GM18868 (cell line): Measurements from ENCODE around the gene TCF4.
A peak's percentile ranks its signal among the peaks of the same experiment; 100 is the strongest.

Experiments
- ATAC-seq: cut with Tn5 transposase; IDR thresholded peaks from one replicate; pipeline ENCODE4 v1.9.1; 2021; ENCODE audit warnings: mild to moderate bottlenecking, moderate library complexity; ENCODE audit not compliant: unreplicated experiment

Gene TCF4

DNA sequence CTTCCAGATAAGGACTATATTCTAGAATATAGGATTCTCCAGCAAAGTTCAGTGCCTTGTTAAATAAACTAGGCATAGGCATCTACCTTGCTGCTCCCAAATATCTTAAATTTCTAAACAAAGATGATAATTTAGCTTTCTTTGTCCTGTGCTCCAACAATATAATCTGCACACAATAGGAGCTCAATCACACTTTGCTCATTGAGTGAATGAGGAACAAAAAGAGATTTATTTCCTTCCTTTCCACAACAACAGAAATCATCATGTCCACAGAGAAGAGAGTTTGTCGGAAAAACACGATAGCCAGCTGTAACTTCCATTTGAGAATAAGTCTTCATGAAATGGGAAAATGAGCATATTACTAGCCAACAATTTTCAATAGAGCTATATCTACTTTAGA lies 256.7 kb downstream of the TCF4 start:
- no peak for ATAC-seq

DNA sequence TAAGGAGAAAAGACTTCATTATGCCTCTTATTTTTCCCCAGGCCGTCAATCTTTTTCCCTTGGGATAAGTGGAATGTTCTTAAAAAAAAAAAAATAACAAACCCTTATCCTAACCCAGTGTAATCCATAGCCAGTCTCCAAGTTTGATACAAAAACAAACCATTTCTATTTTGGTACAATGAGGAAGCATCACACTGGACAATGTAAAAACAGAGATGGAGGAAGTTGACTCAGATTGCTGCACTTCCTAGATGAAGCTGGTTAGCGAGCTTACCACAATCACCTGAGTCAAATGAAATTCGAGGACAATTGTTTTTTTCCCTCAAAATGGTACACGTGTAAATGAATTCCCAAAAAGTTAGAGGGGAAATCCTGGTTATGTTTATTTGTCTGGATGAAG lies 259.7 kb downstream of the TCF4 start:
- no peak for ATAC-seq

DNA sequence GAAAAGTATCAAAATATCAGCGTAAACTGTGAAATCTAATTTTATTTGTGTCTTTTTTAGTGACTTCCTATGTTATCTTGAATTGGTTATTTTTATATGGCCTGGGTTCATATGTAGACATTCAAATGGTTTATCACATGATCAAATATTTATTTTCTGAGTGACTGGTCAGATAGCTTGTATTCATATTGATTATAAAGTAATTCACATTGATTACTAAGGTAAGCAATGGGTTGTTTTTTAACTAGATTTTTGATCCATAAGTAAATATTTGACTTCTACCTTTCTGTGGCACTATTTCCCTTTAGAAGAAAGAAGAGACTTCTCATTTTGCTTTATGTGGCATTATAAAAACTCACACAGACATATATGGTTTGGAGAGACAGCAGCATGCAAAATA lies 260.5 kb downstream of the TCF4 start:
- ATAC-seq: no peak

DNA sequence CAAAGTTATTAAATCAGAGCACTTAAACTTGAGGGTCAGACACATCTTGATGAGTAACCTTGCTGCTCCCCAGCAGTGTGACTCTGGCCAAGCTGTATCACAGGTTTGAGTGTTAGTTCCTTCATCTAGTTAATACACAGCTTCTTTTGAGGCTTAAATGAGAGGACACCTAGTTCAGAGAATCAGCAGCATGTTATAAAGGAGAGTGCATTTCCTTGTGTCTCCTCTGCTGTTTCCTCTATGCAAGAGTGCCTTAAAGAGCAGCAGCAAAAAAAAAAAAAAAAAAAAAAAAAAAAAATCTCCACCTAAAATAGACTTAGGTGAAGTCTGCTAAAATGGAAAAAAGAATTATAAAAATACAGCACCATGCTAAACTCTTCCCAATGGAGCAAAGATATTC lies 261.9 kb downstream of the TCF4 start:
- no peak for ATAC-seq

DNA sequence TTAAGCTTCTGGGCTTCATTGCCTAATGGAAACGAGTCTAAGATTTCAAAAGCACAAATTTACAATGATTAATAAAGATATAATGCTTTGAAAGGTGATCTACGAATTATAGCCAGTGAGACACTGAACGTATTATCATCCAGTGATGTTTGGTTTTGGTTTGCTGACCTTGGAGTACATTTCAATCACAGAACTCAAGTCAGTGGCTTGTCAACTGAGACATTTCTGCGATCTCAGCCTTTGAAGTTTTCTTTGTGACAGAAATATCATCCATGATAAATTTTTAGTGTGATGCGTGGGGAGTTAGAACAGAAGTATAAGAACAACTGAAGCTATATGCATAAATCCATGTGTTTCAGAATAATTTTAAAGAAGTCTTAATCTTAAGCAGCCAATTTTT lies 263.8 kb downstream of the TCF4 start:
- ATAC-seq: no peak

DNA sequence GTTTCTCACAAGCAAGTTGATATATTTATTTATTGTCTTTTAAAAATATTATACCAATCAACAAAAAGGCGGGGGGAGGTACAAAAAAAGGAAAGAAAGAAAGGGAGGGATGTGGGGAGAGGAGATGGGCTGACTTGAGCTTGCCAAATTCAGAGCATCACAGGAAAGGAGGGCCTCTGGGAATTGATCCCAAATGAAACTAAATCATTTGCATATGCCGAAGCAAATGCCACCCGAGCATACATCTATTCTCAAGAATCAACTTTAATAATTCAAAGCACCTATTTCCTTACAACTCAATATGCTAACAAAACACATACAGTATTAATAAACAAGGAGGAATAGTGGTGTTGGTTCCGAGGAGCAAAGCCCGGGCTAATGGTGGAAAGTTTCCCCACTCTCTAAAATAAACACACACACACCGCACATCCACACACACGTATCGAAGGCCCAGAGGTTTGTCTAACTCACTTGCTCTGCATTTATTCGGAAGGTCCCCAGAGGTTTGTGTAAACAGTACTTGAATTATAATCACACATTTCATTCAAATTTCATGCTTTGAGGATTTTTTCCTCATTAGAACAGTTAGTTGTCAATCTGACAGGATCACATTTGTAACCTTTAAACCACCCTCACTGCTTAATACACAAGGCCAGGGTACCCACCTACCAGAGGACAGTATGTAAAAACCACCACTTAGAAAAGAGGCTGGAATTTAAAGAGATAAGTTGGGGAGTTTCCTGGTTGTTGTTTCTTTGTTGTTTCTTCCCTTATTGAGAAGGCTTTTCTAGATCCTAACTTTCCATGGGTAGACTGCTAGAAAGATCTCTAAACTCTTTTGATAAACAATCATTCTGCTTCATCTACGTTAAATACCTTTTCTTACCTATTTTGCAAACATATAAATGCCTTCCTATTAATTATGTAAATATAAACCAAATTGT lies 264.7 kb downstream of the TCF4 start:
- no peak for ATAC-seq

DNA sequence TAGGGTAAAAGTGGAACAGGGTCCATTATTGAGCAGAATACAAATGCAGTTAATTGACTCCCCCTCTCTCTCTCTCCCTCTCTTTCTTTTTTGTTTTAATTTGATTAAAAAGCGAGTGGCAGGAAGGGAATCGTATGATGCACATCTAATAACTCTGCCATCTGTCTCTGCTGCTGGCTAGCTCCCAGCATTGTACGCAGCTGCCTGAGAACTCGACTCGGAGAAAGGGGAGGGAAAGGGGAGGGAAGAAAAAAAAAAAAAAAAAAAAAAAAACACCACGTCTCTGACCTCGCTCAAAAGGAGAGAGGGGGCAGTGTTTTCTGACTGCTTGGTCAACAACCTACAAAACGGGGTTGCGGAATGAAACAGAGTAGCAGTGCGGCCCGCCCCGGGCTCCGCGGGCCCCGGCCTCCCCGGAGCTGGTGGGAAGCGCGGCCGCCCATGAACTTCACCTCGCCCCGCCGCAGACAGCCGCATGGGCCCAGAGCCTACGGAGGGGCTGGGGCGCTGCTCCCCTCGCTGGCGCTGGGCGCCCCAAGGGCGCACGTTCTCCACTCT lies 265.7 kb downstream of the TCF4 start:
- peak; percentile 52 for ATAC-seq

DNA sequence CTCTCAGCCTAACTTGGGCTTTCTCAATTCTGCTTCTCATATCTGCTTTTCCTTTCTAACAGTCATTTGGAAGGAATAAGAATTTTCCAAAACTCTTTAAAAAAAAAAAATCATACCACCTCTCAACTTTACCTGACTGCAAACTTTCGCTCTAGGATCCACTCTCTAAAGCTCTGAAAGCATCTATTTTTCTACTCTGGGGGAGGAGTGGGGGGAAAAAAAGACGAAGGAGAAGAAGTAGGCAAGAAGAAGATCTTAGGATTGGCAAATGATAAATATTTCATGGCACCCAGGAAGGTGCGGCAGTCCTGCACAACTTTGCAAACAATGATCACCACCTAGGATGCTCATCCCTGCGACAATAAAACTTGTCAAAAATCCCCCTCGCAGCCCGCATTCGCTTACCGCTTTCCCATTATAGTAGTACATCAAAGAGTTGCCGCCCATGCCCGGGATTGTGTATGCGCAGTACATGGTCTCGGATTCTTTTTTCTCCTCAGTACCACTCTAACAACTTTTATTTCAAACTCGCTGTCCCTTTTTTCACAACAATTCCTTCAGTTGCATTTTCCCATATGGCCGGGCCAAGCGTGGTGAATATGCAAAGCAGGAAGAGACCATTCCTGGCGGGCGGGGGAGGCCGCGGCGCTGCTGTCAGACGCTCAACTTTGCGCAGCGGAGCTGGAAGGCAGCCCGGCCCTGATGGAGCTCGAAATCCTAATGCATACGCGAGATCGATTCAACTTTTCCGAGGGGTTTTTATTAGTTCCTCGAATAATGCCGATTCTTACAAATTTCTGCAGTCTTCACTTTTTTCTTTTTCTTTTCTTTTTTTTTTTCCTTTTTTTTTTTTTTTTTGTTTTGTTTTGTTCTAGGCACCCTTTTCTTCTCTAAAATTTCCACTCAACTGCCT lies 266.5 kb downstream of the TCF4 start:
- peak; percentile 62 for ATAC-seq

DNA sequence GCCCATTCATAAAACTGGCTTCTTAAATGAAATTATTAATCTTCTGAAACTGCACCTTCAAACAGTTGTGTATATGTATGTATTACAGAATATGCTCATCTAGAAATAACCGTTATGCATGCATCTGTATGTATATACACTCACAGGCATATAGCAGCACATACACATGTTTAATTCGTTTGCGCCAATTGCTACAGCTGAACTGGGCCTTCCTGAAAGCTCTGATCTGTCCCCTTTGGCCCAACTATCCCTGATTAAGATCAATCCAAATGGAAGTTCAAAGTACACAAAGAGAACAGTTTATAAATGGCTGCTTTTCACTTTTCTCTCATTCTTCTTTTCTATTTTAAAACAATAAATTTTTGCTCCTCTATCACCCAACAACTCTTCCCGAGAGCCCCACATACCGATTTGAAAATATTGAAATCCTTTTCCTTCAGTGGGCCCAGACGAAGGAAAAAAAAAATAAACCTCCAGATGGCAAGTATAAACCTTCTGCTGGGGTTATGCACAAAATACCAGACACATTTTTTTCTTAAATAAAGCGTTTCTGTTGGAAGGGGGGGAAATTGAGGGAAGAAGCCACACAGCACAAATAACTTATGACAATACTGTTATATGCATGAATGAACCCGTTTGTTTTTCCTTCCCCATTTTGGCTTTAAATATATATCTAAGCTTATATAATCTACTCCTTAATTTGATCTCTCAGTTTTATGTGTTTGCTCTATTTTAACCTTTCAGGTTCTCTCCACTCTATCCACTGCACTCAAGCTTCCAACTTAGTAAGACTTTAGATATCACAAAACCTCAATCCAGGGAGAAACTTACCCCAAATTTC lies 267.3 kb downstream of the TCF4 start:
- no peak for ATAC-seq

DNA sequence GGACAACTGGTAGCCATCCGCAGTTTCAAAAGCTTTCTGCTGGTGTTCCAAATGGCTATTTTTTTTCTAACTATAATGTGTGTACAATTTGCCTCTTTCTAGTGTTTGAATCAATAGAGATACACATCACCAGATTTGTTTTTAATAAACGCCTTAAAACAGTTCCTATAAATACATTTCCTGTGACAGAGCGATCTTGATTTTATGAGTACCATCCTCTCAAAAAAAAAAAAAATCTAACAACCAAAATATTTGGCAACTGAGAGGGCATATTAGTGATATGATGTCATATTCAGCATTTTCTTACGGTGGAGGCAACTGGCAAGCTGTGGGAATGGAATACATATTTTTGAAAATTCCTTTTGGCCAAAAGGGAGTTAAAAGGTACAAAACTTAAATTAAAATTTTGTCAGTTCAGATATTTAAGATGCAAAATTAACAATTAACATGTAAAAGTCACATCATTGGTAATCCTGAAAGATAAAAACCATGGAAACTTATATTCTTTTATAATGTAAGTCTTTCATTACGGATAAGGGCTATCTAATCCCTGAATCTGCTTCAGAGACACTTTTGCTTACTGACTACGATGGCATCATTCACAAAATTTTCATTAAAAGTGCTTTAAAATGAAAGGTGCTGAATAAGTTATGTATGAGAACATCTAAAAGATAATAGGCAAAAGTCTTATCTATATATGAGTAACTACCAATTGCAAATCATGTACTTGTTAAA lies 268.4 kb downstream of the TCF4 start:
- ATAC-seq: no peak

DNA sequence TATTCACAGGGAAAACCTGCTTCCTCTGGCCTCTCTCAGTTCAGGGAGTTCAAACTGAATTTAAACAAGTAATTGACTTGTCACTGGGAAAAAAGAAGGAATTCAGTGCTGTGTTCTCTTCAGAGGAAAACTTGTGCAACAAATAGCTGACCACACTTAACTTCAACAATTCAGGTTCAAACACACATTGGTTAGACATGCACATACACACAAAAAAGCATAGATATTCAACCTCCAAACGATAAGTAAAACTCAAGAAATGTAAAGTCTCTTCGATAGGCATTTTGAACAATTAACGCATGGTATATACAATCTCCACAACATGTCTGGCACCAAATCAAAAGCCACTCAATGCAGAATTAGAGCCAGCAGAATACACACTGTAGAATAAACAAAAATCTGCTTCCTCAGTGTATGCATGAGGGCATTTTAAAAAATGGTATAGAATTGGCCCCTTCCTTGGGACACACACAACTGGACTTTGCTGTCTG lies 269.0 kb downstream of the TCF4 start:
- ATAC-seq: no peak

DNA sequence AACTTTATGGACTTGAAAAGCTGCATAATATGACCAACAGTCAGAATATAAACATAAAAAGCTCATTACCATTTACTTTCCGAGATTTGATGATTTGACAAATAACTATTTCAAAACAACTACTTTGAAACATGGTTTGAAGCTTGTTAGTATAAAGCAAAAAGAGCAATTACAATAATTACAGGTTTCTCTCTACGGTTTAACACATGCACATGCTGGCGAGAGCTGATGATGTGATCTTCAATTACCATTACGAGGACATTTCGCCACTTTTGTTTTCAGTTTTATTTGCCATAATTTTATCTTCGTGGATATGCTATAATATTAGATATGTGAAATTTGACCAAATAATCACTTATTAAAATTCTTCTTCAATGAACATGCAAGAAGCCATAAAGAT lies 270.1 kb downstream of the TCF4 start:
- no peak for ATAC-seq

DNA sequence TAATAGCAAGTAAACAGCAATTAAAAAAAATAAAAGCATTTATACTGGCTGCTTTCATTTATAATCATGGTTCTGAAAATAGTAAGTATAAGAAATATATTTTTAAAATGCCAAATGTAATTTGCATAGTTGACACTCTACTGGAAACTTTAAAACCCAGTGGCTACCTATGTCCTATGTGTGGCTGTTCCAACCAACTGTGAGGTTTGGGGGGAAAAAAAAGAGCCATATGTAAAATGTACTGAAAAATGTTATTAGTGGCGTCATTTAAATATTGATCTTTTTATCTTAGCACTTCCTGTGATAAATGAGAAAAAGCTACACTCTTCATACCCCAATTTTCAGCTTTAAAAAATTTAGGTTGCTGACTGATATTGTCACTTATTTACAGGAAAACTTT lies 270.7 kb downstream of the TCF4 start:
- no peak for ATAC-seq

DNA sequence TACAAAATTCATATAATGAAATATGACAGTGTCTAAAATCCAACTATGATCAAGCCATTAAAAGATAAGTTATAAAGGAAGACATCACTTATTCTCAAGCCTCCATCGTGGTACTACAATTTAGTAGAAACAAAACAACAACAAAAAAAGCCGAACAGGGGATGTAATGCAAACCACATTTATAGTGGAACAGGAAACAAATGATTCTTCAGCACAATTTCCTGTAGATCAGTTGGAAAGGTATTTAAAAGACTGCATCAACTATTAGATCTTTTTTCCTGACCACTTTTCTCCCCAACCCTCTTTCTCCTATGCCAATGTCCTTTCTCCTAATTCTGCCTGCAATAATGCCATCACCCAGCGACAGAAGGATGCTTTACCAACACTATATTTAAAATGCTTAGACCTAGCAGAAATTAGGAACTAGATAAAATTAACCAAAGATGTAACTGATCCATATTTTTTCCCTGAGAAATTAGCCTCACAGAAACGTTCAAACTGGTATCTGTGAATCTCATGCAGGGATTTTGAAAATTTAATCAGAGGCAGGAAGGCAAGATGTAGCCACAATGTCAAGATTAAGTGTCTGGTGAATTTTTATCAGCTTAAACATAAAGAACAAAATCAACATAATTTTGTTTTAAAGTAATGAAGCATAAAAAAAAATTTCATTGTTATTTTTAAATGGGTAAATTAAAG lies 271.4 kb downstream of the TCF4 start:
- no peak for ATAC-seq

DNA sequence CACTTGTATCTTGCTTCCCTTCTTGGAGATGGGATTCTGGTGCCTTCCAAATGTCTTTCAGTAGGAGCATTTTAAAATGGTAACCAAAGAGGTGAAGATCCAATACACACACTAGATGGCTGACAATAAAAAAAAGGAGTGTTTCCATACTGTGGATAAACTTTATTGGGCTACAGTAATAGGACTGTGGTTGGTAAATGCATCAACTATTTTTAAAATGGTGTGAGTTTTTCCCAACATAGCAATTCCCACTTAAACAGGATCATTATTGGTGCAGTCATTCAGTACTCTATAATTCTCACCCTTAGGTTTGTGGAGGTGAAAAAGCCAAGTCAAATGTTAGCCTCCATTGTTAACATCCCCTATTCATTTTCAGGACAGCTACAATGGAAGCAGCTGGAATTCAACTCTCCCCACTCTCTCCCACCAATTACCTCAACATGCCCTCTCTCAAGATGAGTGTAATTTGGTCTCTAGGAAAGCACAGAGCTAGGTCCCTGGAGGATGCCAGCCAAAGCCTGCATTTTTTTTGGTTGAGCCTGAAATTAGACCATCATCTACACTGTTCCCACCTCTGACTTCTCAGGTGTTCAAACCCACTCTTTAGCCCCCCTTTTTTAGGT lies 273.3 kb downstream of the TCF4 start:
- peak; percentile 38 for ATAC-seq

DNA sequence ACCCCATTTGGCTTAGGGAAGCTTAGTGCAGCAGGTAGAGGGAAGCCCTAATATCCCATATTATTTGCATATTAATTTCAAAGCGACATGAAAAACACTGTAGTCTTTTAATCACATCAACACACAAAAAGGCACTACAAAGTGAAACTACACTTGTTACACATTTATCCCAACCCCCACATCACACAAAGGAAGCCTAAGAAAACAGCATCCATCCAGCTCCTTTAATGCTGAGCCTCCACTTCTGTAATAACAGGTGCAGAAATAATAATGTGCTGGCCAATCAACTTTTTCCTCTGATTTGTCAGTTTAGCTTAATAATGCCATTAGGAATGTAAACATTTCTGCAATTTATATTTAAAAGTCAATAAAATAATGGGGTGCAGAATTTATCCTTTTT lies 274.0 kb downstream of the TCF4 start:
- no peak for ATAC-seq

DNA sequence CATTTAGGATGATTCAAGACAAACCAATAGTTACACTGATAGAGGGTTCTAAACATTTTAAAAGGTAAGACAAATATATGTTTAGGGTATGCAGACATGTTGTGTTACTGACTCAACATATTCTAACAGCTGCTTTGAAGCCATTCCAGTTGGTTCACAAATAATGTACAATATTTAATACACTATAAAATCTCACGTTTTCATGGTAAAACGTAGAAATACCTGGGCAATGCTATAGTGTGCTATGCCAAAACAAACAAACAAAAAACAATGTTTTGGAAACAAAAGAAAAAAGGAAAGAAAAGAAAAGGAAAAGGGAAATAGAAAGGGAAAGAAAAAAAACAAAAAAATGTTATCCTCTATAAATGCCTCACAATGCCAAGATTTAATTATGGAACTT lies 277.1 kb downstream of the TCF4 start:
- ATAC-seq: no peak

DNA sequence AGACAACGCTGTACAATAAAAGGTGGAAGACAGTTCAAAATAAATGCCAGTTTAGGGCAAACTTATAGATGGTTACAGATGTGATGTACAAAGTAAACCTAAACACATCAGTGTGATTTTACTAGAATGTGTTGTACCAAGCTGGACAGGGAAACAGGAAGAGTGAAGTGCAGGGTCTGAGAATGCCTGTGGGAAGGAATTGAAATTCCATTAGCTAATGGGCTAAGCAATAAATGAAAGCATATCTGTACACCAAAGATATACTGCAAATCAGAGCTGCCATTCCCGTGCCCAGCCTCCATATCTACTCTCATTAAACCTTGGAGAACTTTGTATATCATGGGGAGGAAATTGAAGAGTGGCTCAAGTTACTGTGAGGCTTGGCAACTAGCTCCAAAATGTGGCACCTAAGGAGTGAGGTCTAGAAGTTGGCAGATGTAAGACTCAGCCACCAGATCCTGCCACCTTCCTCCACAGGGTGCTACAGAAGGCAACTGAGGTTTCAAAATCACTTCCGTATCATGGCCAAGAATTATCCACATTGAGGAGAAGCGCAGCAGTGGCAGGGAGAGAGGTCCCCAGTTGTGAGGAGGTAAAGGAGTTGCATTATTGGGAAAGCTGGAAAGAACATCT lies 277.8 kb downstream of the TCF4 start:
- no peak for ATAC-seq
